HG03175 (cell line): ENCODE measurements around the gene GNB2.
A peak's percentile ranks its signal among the peaks of the same experiment; 100 is the strongest.

ENCODE experiments used
- ATAC-seq: cut with Tn5 transposase; IDR thresholded peaks from one replicate; pipeline ENCODE4 v1.9.1; 2021; ENCODE audit warnings: mild to moderate bottlenecking, moderate library complexity; ENCODE audit not compliant: unreplicated experiment

Gene GNB2

GRCh38 chr7:100673302-100673941 is at the start of gene GNB2:
Gene GNB2, plus strand, starts transcription at chr7:100673740. Its CDS starts 2,526 bp downstream, at chr7:100676266.
- peak; percentile 54 for ATAC-seq

GRCh38 chr7:100623951-100624824 is 49.4 kb upstream of the GNB2 start:
- ATAC-seq = no peak

- no peak for ATAC-seq
These were observed 47.5 kb upstream of the GNB2 start for GRCh38 chr7:100626055-100626454.

- ATAC-seq = peak; percentile 84
These were observed 46.9 kb upstream of the GNB2 start for GRCh38 chr7:100626530-100627237.

GRCh38 chr7:100627238-100627549 is 46.3 kb upstream of the GNB2 start:
- ATAC-seq = no peak

- no peak for ATAC-seq
These were observed 44.3 kb upstream of the GNB2 start for GRCh38 chr7:100629117-100629716.

- ATAC-seq = no peak
These were observed 43.5 kb upstream of the GNB2 start for GRCh38 chr7:100630066-100630465.

GRCh38 chr7:100632951-100633717 is 40.4 kb upstream of the GNB2 start:
- peak; percentile 44 for ATAC-seq

GRCh38 chr7:100639995-100640516 is 33.5 kb upstream of the GNB2 start:
- no peak for ATAC-seq

GRCh38 chr7:100640517-100641440 is 32.8 kb upstream of the GNB2 start:
- ATAC-seq = no peak

- ATAC-seq = no peak
These were observed 32.1 kb upstream of the GNB2 start, which contains the start of gene TFR2 for GRCh38 chr7:100641463-100641859. Gene TFR2, minus strand, starts transcription at chr7:100641552. Its CDS starts 43 bp downstream, at chr7:100641509.

- ATAC-seq = no peak
These were observed 31.5 kb upstream of the GNB2 start for GRCh38 chr7:100641860-100642533.

GRCh38 chr7:100642534-100642907 is 31.0 kb upstream of the GNB2 start:
- no peak for ATAC-seq

GRCh38 chr7:100649826-100650565 is 23.5 kb upstream of the GNB2 start:
- ATAC-seq = no peak

GRCh38 chr7:100654908-100655831 is 18.4 kb upstream of the GNB2 start:
- no peak for ATAC-seq

- no peak for ATAC-seq
These were observed 17.4 kb upstream of the GNB2 start, which contains the start of gene ACTL6B for GRCh38 chr7:100655908-100656674. Gene ACTL6B, minus strand, starts transcription at chr7:100656448. Its CDS starts 94 bp downstream, at chr7:100656354.
